GM19193 (cell line): ENCODE data around the gene C21orf58.

Experiments
- POLR2A ChIP-seq: IDR thresholded peaks from 4 replicates; pipeline ENCODE4 v1.6.1; 2011; ENCODE audit not compliant: insufficient read depth, insufficient read length; ENCODE audit errors: extremely low read depth

The C21orf58 gene

GRCh38 chr21:46294647-46295176 lies 29.0 kb downstream of the C21orf58 start:
- TF ChIP-seq POLR2A, result no peak

DNA sequence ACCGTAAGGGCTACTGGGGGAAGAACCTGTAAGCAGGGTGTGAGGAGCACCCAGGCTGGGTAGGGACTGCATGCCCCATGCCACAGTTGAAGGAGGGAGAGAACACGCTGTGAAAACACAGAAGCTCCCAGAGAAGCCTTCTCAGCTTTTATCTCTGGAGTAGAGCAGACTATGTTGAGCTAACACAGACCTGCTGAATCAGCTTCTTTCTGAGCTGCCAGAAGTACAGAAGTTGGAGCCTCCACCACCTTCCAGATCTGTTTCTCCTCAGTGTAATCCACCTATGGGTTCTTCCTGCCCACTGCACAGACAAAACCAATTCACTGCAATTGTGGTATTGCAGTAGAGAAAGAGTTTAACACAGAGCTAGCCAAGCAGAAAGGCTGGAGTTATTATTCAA lies 32.1 kb downstream of the C21orf58 start:
- no peak for TF ChIP-seq POLR2A

DNA sequence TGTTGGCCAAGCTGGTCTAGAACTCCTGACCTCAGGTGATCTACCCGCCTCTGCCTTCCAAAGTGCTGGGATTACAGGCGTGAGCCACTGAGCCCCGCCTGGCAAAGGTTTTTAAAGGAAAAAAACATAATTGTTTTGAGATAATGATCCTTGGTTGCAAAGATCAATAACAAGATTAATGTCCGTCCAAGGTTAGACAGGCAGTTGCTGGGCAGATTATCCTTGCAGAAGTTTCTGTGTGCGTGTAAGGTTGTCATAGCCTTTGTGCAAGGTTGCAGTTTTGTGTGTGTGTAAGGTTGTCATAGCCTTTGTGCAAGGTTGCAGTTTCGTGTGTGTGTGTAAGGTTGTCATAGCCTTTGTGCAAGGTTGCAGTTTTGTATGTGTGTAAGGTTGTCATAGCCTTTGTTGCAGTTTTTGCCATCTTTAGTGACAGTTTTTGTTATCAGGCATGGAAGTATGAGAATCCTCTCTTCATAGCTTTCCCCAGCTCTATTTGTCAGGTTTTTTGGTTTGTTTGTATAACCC lies 34.0 kb downstream of the C21orf58 start:
- no peak for TF ChIP-seq POLR2A

DNA sequence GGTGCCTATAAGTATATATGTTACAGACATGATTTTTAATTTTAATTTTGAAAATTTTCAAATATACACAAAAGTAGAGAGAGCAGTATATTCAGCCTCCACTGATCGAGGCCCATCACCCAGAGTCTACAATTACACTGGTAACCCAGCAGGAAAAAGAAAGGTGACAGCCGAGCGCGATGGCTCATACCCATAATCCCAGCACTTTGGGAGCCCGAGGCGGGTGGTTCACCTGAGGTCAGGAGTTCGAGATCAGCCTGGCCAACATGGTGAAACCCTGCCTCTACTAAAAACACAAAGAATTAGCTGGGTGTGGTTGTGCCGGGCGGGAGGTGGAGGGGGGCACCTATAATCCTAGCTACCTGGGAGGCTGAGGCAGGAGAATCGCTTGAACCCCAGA lies 36.1 kb downstream of the C21orf58 start:
- no peak for TF ChIP-seq POLR2A

GRCh38 chr21:46286648-46287002 lies 37.0 kb downstream of the C21orf58 start:
- no peak for TF ChIP-seq POLR2A

DNA sequence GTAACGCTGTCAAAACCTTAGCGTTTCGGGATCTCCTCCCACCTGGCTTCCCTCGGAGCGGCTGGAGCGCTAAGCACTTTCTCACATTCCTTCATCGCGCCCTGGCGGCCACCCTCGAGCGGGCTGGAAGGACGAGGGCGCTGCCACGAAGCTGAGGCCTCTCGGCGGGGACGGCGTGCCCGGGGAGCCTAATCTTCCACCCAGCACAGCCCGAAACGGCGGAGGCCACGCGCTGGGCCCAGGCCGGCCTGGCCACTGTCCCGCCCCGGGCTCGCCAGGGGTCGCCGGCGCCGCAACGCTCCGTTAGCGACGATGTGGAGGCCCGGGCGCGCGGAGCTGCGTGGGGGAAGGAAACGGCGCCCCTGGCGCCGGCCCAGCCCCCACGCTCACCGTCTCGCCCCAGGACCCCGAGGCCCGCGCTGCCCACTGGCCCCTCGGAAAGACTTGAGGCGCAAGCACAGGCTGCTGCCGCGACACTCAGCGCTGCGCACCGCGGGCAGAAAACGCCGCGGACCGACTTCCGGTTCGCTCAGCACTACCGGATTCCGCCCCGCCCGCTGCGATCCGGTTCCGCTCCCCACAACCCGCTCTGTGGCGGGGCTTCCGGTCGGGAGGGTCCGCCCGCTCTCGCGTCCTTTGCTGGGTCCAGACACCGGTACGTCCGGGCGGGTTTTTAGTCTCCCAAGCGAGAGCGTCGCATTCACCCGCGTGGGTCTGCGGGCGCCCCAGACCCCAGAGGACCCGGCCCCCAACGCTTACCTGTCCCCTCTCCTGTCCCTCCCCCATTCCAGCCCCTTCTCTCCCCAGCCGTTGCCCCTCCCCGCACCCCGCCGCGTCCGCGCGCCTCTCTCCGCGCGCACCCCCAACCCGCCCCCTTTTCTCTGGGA lies 37.7 kb downstream of the C21orf58 start, which contains the start of gene YBEY:
Gene YBEY, plus strand, starts transcription at position 582 of the 887 bp plus-strand sequence. CDS start 572 bp downstream, outside the sequence.
- peak; percentile 89 for TF ChIP-seq POLR2A

DNA sequence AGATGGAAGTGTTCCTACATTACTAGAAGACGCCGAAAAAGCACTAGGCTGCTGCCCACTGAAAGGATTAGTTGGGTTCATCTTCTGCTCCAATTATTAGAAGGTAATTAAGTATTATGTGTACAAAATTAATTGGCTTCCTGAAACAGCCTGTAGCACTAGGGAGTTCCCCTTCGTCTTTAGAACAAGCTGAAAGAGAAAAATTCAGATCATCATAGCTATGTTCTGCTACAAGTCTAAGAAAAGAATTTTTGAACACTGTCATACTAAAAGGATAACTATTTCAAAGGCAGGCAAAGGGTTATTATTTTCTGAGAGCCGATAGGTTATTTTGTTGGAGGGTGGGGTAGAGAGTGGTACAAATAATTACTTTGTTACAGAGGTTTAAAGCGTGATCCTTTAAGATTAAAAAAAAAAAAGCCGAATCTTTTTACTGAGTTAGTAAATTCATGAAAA lies 38.4 kb downstream of the C21orf58 start, which contains the start of gene MCM3AP:
Gene MCM3AP, minus strand, starts transcription at position 406 of the 456 bp plus-strand sequence. Its CDS starts 325 bp downstream, at position 81.
- TF ChIP-seq POLR2A, result no peak

DNA sequence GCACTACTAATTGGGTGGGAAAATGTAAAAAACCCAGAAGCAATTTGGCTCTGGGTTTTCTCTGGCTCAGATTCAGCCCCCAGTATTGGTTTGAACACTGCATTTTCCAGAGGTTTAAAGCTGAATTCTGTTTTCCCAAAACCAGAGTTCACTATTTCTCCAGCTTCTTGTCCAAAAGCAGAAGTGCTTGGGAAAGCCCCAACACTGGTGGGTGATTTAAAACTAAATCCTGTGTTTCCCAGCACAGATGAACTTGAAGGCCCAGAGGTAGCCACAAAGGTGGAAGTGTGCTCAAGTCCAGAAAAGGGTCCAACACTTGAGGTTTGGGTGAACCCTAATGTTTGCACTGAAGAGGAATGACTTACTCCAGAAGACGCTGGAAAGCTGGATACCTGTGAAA lies 38.9 kb downstream of the C21orf58 start:
- TF ChIP-seq POLR2A, result no peak

DNA sequence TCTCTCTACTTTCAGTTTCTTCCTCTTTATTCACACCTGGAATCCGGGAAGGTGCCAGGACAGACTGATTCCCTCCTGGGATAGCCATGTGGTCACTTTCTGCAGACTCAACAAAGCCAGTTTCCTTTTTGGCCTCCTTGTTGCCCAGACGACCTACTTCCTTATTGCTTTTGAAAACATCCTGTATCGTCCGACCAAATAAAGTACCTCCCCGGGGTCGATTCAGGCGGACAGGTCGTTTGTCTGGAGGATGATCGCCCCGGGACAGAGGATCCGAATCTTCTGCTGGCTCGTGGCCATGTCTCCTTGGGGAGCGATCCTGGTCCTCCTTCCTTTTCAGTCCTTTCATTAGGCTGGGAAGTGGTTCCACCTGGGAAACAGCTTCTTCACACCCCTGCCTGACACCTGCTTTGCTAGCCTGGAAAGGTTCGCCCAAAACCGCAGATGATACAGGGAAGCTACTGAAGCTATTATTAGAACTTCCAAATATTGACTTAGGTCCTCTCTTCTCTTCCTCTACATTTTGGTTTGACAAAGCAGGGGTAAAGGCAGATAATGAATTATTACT lies 39.5 kb downstream of the C21orf58 start:
- no peak for TF ChIP-seq POLR2A

DNA sequence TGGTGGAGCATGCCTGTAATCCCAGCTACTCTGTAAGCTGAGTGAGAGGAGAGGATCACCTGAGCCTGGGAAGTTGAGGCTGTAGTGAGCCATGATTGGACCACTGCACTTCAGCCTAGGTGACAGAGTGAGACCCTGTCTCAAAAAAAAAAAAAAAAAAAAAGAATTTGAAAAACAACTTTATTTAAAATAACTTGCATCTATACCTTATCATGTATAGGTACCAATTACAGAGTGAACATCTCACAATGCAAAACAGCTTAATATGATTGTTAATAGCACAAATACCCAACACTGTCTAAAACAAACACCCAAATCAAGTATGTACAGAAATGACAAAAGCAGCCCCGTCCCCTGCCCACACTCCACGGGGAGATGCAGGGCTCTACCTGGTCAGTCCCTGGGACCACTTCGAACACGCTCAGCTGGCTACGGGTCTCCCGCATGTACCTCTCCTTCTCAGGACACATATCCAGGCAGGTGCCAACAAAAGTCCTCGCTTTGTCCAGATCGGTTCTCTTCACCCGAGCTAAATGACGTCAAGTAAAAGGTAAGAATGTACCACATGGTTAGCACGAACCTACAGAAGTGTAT lies 48.8 kb downstream of the C21orf58 start:
- no peak for TF ChIP-seq POLR2A

DNA sequence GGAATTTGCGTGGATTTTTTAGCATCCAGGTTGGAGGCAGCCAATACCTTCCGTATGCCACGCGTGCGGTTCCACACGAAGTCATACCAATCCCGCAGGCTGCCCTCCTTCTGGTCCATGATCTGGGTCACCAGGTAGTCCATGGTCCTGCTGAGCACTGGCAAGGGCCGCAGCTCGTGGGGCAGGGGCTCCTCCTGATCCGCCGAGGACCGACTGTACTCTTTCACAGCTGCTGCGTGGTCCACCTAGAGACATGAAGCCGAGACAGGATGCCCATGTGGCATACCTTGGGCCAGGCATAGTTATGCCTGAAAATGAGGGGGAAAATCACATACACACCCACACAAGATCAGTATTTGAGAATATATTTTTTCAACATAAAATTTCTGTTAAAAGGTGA lies 50.3 kb downstream of the C21orf58 start:
- TF ChIP-seq POLR2A, result no peak

DNA sequence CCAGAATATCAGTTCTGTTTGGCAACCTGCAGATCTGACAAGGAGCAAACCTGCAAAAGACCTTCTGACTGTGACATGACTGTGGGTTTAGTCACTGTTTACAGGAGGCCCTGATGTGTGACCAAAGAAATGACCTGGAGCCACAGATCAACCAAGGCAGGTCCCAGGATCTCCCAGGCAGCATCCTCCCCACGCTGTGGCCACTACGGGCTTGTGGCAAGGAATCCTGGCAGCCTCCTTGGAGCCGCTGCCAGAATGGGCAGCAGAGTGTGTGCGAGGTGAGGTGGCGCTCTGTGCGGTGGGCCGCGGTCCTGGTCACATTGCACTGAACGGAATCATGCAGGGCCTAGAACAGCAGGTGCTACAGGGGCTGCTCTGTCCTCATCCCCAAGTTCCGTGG lies 54.2 kb downstream of the C21orf58 start:
- TF ChIP-seq POLR2A, result no peak

- no peak for TF ChIP-seq POLR2A
Observed at GRCh38 chr21:46268371-46268770, 55.3 kb downstream of the C21orf58 start.

GRCh38 chr21:46266946-46267345 lies 56.7 kb downstream of the C21orf58 start:
- no peak for TF ChIP-seq POLR2A
